ENCODE data around the gene ZNF836. TPM values are rescaled to one million over a fixed set of nuclear protein-coding genes. Genes with fewer than 3 reads are reported as not detected.

Gene ZNF836
- total RNA-seq, 1 experiment from 2014 or later, result 28.8 TPM

DNA sequence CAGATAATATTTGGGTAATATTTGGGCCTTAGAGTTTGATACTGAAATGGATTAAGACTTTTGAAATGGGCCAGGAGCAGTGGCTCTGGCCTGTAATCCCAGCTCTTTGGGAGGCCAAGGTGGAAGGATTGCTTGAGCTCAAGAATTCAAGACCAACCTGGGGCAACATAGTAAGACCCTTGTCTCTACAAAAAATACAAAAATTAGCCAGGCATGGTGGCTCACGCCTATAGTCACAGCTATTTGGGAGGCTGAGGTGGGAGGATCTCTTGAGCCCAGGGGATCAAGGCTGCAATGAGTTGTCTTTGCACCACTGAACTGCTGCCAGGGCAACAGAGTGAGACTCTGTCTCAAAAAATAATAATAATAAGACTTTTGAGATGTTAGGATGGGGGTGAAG is 926 bp upstream of the ZNF836 start:
- ATAC-seq (no peak), DNase-seq (ENCODE audit: low spot score) (no peak)
- CTCF ChIA-PET, result no interaction called here
- POLR2A ChIA-PET, result interaction anchor here (1.0 kb wide), 1 partner anchor 17 kb away, joined by 3 read pairs; the partner anchor contains the start of gene PPP2R1A
- peaks cover 17% of the 10 kb centered on the region for H3K9me3 Mint-ChIP-seq
- peaks cover 15% of the 10 kb centered on the region for H3K36me3 Mint-ChIP-seq
- peak overlapping the region; percentile 89 for H3K4me3 Mint-ChIP-seq
- H3K27me3 Mint-ChIP-seq (ENCODE audit: low read depth), result peaks cover 12% of the 10 kb centered on the region
- peak overlapping the region; percentile 94; the same call in 1 of the 2 replicates for H3K27ac Mint-ChIP-seq
- peak; percentile 65; the same call in 1 of the 2 replicates for TF ChIP-seq ZNF121 (CRISPR knock-in tag; IDR thresholded peaks at IDR 0.05)
- TF ChIP-seq, protein P1, sequence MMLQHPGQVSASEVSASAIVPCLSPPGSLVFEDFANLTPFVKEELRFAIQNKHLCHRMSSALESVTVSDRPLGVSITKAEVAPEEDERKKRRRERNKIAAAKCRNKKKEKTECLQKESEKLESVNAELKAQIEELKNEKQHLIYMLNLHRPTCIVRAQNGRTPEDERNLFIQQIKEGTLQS (CRISPR knock-in tag; conservative IDR thresholded peaks at IDR 0.05), result no peak
- TF ChIP-seq, protein P2, sequence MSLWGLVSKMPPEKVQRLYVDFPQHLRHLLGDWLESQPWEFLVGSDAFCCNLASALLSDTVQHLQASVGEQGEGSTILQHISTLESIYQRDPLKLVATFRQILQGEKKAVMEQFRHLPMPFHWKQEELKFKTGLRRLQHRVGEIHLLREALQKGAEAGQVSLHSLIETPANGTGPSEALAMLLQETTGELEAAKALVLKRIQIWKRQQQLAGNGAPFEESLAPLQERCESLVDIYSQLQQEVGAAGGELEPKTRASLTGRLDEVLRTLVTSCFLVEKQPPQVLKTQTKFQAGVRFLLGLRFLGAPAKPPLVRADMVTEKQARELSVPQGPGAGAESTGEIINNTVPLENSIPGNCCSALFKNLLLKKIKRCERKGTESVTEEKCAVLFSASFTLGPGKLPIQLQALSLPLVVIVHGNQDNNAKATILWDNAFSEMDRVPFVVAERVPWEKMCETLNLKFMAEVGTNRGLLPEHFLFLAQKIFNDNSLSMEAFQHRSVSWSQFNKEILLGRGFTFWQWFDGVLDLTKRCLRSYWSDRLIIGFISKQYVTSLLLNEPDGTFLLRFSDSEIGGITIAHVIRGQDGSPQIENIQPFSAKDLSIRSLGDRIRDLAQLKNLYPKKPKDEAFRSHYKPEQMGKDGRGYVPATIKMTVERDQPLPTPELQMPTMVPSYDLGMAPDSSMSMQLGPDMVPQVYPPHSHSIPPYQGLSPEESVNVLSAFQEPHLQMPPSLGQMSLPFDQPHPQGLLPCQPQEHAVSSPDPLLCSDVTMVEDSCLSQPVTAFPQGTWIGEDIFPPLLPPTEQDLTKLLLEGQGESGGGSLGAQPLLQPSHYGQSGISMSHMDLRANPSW (CRISPR knock-in tag; conservative IDR thresholded peaks at IDR 0.05; ENCODE audit: low read depth), result no peak
- H3K4me1 Mint-ChIP-seq, result peaks cover 24% of the 10 kb centered on the region

DNA sequence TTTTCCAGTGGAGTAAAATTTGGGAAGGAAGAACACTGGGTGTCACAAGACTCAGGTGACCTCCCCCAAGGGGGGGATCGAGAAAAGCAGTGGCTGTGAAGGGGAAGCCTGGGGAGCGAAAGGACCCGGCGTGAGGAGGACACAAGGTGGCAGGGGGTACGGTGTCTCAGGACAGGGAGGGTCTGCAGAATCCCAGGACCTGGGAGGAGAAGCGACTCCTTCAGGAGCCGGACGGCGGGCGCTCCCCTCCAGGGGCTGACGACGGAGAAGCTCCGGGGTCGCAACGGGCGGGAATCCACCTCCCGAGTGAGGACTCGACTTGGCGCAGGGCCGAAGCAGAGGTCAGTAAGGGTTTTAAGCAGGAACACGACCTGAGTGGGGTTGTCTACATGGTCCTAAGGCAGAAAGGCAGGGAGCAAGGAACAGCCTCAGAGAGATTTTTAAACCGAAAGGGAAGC is 529 bp downstream of the ZNF836 start:
- ATAC-seq (peak; percentile 49), DNase-seq (ENCODE audit: low spot score) (peak; percentile 32)
- ChIA-PET POLR2A (interaction anchor here (0.6 kb wide), 2 partner anchors 158 to 539 kb away, joined by 4 to 5 read pairs; no protein-coding TSS in a partner anchor), CTCF (interaction anchor here (0.6 kb wide), 1 partner anchor 19 kb away, joined by 3 read pairs; no protein-coding TSS in a partner anchor)
- Mint-ChIP-seq H3K27ac (0 out of 2 replicates have a peak overlapping the region, but pooled peaks have one; percentile 42), H3K36me3 (peaks cover 19% of the 10 kb centered on the region), H3K9me3 (peaks cover 7% of the 10 kb centered on the region; the same call in 1 of the 2 replicates), H3K4me3 (peak overlapping the region; percentile 89), H3K27me3 (ENCODE audit: low read depth) (peaks cover 12% of the 10 kb centered on the region), H3K4me1 (peaks cover 16% of the 10 kb centered on the region)
- TF ChIP-seq, protein P3, sequence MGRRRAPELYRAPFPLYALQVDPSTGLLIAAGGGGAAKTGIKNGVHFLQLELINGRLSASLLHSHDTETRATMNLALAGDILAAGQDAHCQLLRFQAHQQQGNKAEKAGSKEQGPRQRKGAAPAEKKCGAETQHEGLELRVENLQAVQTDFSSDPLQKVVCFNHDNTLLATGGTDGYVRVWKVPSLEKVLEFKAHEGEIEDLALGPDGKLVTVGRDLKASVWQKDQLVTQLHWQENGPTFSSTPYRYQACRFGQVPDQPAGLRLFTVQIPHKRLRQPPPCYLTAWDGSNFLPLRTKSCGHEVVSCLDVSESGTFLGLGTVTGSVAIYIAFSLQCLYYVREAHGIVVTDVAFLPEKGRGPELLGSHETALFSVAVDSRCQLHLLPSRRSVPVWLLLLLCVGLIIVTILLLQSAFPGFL (CRISPR knock-in tag; IDR thresholded peaks at IDR 0.05; ENCODE audit: borderline replicate concordance), result no peak
- TF ChIP-seq, protein P4, sequence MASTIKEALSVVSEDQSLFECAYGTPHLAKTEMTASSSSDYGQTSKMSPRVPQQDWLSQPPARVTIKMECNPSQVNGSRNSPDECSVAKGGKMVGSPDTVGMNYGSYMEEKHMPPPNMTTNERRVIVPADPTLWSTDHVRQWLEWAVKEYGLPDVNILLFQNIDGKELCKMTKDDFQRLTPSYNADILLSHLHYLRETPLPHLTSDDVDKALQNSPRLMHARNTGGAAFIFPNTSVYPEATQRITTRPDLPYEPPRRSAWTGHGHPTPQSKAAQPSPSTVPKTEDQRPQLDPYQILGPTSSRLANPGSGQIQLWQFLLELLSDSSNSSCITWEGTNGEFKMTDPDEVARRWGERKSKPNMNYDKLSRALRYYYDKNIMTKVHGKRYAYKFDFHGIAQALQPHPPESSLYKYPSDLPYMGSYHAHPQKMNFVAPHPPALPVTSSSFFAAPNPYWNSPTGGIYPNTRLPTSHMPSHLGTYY (CRISPR knock-in tag; IDR thresholded peaks at IDR 0.05), result no peak
- TF ChIP-seq IRF2 (CRISPR knock-in tag; IDR thresholded peaks at IDR 0.05; ENCODE audit: borderline replicate concordance, low read depth), result no peak
- TF ChIP-seq, protein P5, sequence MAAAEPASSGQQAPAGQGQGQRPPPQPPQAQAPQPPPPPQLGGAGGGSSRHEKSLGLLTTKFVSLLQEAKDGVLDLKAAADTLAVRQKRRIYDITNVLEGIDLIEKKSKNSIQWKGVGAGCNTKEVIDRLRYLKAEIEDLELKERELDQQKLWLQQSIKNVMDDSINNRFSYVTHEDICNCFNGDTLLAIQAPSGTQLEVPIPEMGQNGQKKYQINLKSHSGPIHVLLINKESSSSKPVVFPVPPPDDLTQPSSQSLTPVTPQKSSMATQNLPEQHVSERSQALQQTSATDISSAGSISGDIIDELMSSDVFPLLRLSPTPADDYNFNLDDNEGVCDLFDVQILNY (CRISPR knock-in tag; IDR thresholded peaks at IDR 0.05), result no peak
- TF ChIP-seq, protein P6, sequence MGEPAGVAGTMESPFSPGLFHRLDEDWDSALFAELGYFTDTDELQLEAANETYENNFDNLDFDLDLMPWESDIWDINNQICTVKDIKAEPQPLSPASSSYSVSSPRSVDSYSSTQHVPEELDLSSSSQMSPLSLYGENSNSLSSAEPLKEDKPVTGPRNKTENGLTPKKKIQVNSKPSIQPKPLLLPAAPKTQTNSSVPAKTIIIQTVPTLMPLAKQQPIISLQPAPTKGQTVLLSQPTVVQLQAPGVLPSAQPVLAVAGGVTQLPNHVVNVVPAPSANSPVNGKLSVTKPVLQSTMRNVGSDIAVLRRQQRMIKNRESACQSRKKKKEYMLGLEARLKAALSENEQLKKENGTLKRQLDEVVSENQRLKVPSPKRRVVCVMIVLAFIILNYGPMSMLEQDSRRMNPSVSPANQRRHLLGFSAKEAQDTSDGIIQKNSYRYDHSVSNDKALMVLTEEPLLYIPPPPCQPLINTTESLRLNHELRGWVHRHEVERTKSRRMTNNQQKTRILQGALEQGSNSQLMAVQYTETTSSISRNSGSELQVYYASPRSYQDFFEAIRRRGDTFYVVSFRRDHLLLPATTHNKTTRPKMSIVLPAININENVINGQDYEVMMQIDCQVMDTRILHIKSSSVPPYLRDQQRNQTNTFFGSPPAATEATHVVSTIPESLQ (CRISPR knock-in tag; IDR thresholded peaks at IDR 0.05), result no peak
- TF ChIP-seq ZNF423 (CRISPR knock-in tag; IDR thresholded peaks at IDR 0.05), result no peak
- TF ChIP-seq, protein P2 (CRISPR knock-in tag; conservative IDR thresholded peaks at IDR 0.05; ENCODE audit: low read depth), result no peak
- TF ChIP-seq ZNF263 (CRISPR knock-in tag; IDR thresholded peaks at IDR 0.05; ENCODE audit: low read depth), result no peak
- TF ChIP-seq ZNF121 (CRISPR knock-in tag; IDR thresholded peaks at IDR 0.05), result no peak
- TF ChIP-seq ZNF416 (CRISPR knock-in tag; IDR thresholded peaks at IDR 0.05), result no peak
- TF ChIP-seq, protein P7, sequence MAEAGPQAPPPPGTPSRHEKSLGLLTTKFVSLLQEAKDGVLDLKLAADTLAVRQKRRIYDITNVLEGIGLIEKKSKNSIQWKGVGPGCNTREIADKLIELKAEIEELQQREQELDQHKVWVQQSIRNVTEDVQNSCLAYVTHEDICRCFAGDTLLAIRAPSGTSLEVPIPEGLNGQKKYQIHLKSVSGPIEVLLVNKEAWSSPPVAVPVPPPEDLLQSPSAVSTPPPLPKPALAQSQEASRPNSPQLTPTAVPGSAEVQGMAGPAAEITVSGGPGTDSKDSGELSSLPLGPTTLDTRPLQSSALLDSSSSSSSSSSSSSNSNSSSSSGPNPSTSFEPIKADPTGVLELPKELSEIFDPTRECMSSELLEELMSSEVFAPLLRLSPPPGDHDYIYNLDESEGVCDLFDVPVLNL (CRISPR knock-in tag; IDR thresholded peaks at IDR 0.05; ENCODE audit: borderline replicate concordance, low read depth), result no peak

Measured in WTC11 (cell line).